ENCODE measurements around the gene GOLGA6L22. TPM values are rescaled to one million over a fixed set of nuclear protein-coding genes. Genes with fewer than 3 reads are reported as not detected.
"Not testable (repeated sequence)": the region's sequence is repeated elsewhere in the genome, so short reads cannot be mapped to it uniquely, and the experiment has no call there.

GOLGA6L22 gene
- not detected for total RNA-seq

- not testable (repeated sequence) for DNase-seq
These were observed at the start of gene GOLGA6L22 for GRCh38 chr15:22458603-22459002. GOLGA6L22 (plus strand) TSS chr15:22458903; CDS start chr15:22458994, 91 bp downstream.

- not testable (repeated sequence) for DNase-seq
These were observed 41.4 kb upstream of the GOLGA6L22 start for GRCh38 chr15:22417288-22417687.

GRCh38 chr15:22417795-22418194 is 40.9 kb upstream of the GOLGA6L22 start:
- not testable (repeated sequence) for DNase-seq

DNA sequence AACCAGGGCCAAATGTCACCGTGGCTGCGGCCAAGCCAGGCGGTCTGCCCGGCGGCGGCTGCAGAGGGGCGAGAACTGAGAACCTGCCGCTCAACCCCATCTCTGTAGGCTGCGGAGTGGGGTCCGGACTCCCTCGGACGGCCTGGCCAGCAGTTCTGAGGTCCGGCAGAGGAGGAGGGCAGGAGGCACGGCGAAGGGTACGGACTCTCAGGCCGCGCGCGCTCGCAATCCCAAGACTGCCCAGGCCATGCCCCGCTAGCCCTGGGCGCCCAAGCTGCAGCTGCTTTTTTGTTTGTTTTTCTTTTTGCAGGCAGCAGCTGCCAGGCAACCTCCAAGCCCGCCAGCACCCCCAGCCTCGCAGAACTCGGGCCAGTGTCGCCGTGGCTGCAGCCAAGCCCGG is 40.5 kb upstream of the GOLGA6L22 start:
- DNase-seq: not testable (repeated sequence)

DNA sequence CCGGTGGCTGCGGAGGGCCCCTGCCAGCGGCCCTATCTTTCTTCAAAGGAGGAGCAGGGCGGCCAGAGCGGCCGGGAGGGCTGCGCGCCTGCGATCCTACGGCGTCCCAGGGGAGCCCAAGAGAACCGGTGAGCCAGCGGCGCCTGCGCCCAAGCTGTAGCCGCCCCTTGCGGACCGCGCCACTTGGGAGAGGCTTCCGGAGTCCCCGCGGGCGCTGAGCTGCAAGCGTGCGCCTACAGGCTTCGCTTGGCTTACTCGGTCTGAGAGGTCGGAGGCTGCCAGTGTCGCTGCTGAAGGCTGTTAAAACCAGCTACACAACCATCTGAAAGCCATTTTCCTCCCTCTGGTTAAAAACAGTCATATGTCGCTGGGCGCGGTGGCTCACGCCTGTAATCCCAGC is 40.0 kb upstream of the GOLGA6L22 start:
- DNase-seq: not testable (repeated sequence)

DNA sequence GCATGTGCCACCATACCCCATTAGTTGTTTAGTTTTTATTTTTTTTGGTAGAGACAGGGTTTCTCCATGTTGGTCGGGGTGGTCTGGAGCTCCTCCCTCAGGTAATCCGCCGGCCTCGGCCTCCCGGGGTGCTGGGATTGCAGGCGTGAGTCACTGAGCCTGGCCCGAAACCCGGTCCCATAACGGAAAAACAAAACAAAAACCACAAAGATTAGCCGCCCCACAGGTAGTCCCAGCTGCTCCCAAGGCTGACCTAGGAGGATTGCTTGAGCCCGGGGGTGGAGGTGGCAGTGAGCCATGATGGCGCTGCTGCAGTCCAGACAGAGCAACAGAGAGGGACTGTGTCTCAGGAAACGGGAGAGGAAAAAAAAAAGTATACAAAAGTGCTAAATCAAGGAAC is 38.4 kb upstream of the GOLGA6L22 start:
- not testable (repeated sequence) for DNase-seq

DNA sequence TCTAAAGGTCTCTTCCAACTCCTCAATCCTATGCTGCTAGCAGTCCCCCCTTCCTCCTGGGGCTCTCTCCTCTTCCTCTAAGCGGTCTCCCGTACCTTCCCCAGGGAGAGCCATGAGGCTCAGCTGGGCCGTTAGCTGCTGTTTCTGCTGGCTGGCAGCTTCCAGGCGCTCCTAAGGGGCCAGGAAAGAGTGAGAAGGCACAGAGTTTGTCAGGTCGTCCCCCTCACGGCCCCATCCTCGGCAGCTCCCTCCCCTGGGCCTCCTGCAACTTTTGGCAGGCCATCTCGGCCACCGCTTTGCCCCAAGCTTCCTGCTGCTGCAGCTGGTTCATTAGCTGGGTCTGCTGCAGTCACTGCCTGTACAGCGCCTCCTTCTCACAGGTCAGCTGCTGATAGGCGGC is 29.3 kb upstream of the GOLGA6L22 start:
- not testable (repeated sequence) for DNase-seq

DNA sequence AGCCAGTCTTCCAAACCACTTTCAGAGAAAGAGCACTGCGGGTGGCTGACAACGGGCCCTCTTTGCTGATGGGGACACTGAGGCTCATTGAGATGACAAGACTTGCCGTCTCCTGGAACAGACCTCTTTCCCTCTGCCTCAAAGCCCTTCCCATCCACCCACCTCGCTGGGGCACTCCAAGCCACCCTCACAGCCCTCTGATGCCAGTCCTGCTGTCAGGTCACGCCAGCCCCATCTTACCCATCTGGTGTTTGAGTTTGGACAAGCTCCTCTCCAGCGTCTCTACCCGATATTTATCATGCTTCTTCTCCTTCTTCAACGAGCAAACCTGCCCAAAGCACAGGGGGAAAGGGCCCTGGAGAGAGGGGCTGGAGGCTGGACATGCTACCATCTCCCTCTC is 27.0 kb upstream of the GOLGA6L22 start:
- DNase-seq: not testable (repeated sequence)

DNA sequence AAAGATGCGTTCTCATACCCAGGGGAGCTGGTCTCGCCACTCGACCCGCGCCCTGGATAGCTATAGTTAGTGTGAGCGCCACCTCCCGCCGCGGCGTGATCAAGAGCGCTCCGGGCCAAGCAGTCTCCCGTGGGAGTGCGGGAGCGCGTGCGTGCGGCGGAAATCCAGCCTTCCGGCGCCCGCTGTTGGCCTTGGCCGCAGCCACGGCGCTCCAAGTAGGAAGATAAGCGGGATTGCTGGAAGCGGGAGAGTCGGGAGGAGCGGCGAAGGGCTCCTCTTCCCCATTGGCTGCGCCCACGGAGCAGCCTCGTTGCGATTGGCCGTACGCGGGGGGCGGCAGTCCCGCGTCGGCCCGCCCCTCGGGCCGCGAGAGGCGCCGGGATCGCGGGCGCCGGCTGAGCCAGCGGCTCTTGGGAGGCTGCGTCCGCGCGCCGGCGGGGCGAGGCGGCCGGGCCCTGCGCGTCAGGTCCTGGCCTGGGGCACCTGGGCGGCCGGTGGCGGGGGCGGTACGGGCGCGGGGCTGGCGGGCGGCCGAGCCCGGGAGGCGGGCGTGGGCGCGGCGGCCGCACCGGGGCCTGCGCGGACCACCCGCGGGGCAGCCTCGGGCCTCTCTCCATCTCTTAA is 35.9 kb downstream of the GOLGA6L22 start:
- not testable (repeated sequence) for DNase-seq

GRCh38 chr15:22497200-22497599 is 38.5 kb downstream of the GOLGA6L22 start:
- not testable (repeated sequence) for DNase-seq

DNA sequence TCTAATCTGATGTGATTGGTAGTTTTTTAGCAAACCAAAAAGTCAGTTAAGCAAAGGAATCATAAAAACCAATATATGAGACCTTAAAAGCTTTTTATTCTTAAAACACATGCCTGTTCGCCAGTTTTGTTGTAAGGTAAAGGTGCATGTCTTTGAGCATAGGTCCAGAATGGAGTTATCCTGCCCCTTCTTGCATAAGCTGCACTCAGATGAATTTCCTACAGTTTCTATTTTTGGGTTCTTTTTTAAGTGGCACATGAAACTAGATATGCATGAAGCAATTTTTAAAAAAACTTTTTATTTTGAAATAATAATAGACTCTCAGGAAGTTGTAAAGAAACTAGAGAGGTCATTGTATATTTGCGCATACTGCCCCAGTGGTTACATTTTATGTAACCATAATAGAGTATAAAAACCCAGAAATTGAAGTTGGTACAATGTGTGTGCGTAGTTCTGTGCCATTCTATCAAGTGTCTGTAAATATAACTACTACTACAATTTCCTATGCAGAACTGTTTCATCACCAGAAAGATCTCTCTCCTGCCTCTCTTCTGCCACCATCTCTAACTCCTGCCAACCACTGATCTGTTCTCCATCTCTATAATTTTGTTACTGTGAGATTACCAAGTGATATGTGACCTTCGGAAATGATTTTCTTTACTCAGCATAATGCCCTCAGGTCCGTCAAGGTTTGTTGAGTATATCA is 39.7 kb downstream of the GOLGA6L22 start:
- DNase-seq: not testable (repeated sequence)

- not testable (repeated sequence) for DNase-seq
These were observed 43.6 kb downstream of the GOLGA6L22 start for GRCh38 chr15:22502272-22502671.

DNA sequence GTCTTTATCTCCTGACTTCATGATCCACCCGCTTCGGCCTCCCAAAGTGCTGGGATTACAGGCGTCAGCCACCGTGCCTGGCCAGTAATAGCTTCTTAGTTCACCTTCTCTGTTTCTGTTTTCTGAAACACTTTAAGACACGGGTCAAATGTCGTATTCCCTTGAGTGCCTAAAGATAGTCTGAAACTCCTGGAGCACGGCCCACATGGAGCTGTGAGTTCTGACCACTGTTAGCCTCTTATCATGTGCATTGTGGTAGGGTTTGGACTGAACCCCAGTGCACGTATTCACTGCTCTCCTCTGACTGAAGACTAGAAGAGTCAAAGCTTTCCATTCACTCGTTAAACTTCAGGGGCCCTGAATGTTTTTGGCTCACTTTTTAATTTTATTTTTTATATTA is 48.3 kb downstream of the GOLGA6L22 start:
- not testable (repeated sequence) for DNase-seq

- not testable (repeated sequence) for DNase-seq
These were observed 57.4 kb downstream of the GOLGA6L22 start for GRCh38 chr15:22516140-22516539.

Small RNA genes within 50 kb of the gene (small RNA-seq; reads per million reads assigned to genes)
- gene RN7SL545P: not detected
